ENCODE results near the gene RUVBL2.

Gene RUVBL2

DNA sequence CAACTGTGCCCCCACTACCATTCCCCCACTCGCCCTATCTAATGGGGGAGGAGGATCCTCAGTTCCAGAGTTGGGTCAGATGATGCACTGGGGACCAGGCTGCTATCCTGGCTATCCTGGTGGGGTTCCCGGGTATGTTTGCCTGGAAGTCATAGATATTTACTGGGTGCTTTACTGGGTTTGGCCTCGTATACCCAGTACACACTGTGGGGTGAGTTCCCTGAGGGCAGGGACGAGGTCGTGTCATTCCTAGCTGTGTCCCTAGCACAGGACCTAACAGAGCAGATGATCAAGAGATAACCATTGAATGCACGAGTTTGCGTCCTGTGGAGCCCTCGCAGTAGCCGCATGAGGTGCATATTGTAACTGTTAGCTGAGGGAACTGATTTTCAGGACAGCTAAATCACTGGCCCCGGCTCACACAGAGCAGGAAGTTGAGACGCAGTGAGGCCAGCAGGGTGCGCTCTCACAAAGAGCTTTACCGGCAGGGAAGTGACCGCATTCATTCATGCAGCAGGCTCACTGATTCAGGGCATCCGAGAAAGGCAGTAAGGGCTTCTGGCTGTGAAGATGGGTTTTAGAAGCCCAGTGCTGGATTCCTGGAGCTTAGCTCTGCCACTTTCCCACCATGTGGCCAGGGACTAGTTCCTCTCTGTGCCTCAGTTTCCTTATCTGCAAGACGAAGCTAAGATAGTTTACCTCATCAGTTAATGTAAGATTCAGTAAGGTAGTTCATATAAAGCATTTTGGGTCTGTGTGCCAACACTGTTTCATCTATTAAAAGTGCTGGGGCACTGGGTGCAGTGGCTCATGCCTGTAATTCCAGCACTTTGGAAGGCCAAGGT lies 6.0 kb downstream of the RUVBL2 start:
- TF ChIP-seq, protein P1, sequence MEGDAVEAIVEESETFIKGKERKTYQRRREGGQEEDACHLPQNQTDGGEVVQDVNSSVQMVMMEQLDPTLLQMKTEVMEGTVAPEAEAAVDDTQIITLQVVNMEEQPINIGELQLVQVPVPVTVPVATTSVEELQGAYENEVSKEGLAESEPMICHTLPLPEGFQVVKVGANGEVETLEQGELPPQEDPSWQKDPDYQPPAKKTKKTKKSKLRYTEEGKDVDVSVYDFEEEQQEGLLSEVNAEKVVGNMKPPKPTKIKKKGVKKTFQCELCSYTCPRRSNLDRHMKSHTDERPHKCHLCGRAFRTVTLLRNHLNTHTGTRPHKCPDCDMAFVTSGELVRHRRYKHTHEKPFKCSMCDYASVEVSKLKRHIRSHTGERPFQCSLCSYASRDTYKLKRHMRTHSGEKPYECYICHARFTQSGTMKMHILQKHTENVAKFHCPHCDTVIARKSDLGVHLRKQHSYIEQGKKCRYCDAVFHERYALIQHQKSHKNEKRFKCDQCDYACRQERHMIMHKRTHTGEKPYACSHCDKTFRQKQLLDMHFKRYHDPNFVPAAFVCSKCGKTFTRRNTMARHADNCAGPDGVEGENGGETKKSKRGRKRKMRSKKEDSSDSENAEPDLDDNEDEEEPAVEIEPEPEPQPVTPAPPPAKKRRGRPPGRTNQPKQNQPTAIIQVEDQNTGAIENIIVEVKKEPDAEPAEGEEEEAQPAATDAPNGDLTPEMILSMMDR (IDR thresholded peaks at IDR 0.05; ENCODE audit: low read depth, low read length): peak; percentile 82
- no peak for DNase-seq (ENCODE audit: extremely low read depth, low read depth)

DNA sequence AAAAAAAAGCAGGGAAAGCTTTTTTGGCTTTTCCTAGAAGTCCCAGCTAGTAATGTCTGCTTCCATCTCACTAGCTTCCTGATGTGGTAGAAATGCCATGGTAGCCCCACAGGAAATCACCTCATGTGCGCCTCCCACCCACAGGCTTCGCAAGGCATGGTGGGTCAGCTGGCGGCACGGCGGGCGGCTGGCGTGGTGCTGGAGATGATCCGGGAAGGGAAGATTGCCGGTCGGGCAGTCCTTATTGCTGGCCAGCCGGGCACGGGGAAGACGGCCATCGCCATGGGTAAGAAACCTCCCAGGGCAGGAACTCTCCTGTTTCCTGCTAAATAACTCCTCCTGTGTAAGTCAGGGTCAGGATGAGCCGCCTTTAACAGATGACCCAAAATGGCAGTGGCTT lies 10.4 kb downstream of the RUVBL2 start:
- DNase-seq (ENCODE audit: extremely low read depth, low read depth): no peak
- TF ChIP-seq, protein P1 (IDR thresholded peaks at IDR 0.05; ENCODE audit: low read depth, low read length): no peak

DNA sequence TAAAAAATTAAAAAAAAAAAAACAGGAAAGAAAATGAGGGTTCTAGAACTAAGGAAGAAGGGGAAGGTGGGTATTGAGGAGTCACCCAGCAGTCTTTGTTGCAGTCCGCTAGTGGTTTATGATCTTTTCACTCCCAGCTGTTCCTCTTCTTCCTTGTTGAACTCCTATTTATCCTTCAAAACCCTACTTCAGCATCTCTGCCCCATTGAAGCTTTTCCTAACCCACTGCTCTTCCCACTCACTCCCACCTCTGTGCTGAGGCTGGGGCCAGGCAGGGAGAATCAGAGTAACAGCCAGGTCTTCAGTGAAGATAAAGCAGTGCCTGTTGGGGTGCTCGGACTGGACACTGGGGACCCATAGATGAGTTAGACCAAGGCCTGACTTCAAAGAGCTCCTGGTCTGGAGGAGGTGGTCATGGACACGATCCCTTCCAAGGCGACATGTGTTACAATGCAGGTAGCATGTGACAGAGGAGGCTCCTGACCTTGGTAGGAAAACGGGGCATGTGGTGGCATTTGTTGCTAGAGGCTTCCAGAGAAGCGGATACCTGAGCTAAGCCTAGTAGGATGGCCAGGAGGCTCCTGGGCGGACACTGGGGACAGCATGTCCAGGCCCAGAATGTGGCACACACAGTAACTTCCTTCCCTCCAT lies 11.4 kb downstream of the RUVBL2 start:
- no peak for DNase-seq (ENCODE audit: extremely low read depth, low read depth)
- TF ChIP-seq, protein P1 (IDR thresholded peaks at IDR 0.05; ENCODE audit: low read depth, low read length): no peak

DNA sequence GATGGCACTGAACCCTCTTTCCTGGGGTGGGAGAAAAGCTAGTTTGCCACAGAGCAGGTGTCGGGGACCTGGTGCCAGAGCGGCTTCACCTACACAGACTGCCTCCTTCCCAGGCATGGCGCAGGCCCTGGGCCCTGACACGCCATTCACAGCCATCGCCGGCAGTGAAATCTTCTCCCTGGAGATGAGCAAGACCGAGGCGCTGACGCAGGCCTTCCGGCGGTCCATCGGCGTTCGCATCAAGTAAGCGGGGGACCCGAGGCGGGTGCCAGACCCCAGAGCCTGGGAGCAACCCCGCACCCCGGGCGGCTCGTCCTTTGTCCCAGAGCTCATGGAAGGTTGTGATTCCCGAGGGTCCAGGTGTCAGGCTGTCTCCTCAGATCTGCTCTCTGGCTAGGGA lies 13.2 kb downstream of the RUVBL2 start:
- TF ChIP-seq, protein P1 (IDR thresholded peaks at IDR 0.05; ENCODE audit: low read depth, low read length): no peak
- DNase-seq (ENCODE audit: extremely low read depth, low read depth): no peak

DNA sequence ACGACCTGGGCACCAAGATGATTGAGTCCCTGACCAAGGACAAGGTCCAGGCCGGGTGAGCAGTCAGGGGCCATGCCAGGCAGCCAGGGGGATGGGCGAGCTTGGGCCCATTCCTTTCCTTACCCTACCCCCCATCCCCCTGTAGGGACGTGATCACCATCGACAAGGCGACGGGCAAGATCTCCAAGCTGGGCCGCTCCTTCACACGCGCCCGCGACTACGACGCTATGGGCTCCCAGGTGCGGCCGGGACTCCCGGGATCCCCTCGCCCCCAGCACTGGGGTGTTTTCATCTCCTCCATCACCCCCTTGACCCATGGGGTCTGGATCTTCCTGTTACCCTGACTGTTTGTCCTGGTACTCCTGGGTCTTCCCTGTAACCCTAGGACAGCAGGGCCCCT lies 16.1 kb downstream of the RUVBL2 start:
- TF ChIP-seq, protein P1 (IDR thresholded peaks at IDR 0.05; ENCODE audit: low read depth, low read length): no peak
- DNase-seq (ENCODE audit: extremely low read depth, low read depth): no peak

DNA sequence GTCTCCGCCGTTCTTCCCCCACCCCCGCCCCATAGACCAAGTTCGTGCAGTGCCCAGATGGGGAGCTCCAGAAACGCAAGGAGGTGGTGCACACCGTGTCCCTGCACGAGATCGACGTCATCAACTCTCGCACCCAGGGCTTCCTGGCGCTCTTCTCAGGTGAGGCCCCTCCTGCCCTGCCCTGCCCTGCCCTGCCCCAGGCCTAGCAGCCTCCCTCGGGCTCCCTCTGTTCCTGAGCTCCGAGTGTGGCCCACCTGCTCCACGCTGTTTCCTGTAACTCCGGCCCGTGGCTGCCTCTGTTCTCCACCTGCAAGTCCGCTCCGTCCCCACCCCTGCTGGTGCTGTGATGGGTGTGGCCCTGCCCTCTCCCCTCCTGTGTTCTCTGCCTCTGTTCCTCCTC lies 16.8 kb downstream of the RUVBL2 start:
- TF ChIP-seq, protein P1 (IDR thresholded peaks at IDR 0.05; ENCODE audit: low read depth, low read length): no peak
- no peak for DNase-seq (ENCODE audit: extremely low read depth, low read depth)

DNA sequence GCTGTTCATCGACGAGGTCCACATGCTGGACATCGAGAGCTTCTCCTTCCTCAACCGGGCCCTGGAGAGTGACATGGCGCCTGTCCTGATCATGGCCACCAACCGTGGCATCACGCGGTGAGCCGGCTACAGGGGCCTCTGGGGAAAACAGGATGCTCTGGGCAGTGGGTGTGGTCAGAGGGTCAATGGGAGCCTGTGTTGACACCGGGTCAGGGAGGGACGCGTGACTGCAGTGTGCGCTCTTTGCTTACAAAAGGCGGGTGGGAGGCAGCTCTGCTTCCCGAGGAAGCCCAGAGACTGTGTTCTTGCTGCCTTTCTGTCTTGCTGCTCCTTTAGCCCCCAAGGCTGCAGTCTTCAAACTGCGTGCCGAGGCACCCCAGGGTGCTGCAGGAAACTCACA lies 17.5 kb downstream of the RUVBL2 start:
- TF ChIP-seq, protein P1 (IDR thresholded peaks at IDR 0.05; ENCODE audit: low read depth, low read length): no peak
- DNase-seq (ENCODE audit: extremely low read depth, low read depth): no peak
